Measurements from ENCODE around the gene UCN2.

- TF ChIP-seq, protein P1, sequence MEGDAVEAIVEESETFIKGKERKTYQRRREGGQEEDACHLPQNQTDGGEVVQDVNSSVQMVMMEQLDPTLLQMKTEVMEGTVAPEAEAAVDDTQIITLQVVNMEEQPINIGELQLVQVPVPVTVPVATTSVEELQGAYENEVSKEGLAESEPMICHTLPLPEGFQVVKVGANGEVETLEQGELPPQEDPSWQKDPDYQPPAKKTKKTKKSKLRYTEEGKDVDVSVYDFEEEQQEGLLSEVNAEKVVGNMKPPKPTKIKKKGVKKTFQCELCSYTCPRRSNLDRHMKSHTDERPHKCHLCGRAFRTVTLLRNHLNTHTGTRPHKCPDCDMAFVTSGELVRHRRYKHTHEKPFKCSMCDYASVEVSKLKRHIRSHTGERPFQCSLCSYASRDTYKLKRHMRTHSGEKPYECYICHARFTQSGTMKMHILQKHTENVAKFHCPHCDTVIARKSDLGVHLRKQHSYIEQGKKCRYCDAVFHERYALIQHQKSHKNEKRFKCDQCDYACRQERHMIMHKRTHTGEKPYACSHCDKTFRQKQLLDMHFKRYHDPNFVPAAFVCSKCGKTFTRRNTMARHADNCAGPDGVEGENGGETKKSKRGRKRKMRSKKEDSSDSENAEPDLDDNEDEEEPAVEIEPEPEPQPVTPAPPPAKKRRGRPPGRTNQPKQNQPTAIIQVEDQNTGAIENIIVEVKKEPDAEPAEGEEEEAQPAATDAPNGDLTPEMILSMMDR (IDR thresholded peaks at IDR 0.05) = no peak
- no peak for TF ChIP-seq POLR2A (IDR thresholded peaks at IDR 0.05)
Measured at GRCh38 chr3:48595526-48596121, 32.0 kb upstream of the UCN2 start.
